ENCODE data around the gene SCRG1.
A peak's percentile ranks its signal among the peaks of the same experiment; 100 is the strongest.

The SCRG1 gene

DNA sequence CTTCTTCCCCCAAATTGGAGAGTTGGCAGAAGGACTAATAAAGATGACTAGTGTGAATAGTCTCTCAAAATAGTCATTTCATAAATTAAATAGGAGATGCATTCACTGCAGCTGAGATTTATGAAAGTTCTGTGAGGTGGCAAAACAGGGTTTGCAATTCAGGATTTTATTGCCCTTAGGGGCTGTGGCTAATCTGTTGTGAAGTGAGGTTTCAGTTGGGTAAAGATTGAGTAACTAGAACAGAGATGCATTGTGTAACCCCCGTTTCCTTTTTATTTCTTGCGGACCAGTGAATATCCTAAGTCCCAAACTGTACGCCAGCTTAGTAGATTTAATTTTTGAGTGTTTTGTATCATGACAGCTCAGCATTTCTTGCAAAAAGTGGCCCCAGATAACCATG is 16.2 kb upstream of the SCRG1 start:
- H3K4me3 ChIP-seq (ENCODE audit: low read depth, low read length) = no peak overlapping the region
- TF ChIP-seq CTCF (conservative IDR thresholded peaks at IDR 0.05; ENCODE audit: low read depth, low read length) = no peak
- DNase-seq (ENCODE audit: low read depth) = peak; percentile 27

- DNase-seq (ENCODE audit: low read depth) = no peak
- H3K4me3 ChIP-seq (ENCODE audit: low read depth, low read length) = no peak overlapping the region
- TF ChIP-seq CTCF (conservative IDR thresholded peaks at IDR 0.05; ENCODE audit: low read depth, low read length) = no peak
These were observed 15.5 kb upstream of the SCRG1 start for GRCh38 chr4:173414456-173414855.

GRCh38 chr4:173413036-173413435 is 14.1 kb upstream of the SCRG1 start:
- TF ChIP-seq CTCF (conservative IDR thresholded peaks at IDR 0.05; ENCODE audit: low read depth, low read length) = no peak
- peak; percentile 94 for DNase-seq (ENCODE audit: low read depth)
- no peak overlapping the region for H3K4me3 ChIP-seq (ENCODE audit: low read depth, low read length)

DNA sequence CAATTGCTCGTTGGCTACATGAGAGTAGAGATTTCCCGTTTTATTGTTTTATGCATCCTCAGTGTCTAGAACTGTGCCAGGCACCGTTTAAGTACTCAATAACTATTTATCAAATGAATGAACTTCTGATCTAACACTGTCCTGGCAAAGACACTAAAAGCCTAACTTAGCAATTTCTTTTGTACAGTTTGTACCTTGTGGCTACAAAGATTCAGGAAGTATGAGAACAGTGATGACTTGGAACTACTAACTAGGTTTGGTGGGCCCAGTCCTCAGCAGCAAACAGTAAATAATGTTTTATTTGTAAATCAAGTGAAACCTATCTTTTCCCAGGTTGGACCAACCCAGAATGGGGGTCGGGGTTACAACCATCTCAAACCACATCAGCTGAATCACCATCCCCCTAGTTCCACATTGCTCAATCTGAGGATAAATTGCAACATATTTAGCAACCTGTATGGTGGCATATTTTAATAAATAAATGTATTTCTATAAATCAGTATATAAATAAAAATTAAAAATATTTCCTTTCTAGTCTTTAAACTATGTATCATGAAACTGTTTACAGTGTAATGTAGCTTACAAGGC is 12.3 kb upstream of the SCRG1 start:
- no peak overlapping the region for H3K4me3 ChIP-seq (ENCODE audit: low read depth, low read length)
- peak; percentile 46 for DNase-seq (ENCODE audit: low read depth)
- no peak for TF ChIP-seq CTCF (conservative IDR thresholded peaks at IDR 0.05; ENCODE audit: low read depth, low read length)

DNA sequence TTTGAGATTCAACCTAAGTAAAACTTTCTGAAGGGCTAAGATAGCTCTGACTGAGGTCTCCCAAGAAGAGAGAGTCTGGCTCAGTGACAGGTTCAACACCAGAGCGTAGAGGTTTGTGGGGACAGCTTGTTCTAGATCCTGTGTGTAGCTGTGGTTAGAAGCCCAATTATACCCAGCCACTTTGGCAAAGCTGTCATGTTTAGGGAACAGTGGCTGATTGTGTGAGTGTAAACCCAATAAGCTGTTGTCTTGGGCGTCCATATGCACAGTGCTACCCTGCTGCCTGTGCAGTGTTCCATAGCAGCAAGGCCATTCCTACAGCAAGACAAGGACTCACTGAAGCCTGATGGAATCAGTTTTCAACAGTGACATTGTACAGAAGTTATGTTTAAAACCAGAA is 11.2 kb upstream of the SCRG1 start:
- H3K4me3 ChIP-seq (ENCODE audit: low read depth, low read length) = no peak overlapping the region
- DNase-seq (ENCODE audit: low read depth) = no peak
- no peak for TF ChIP-seq CTCF (conservative IDR thresholded peaks at IDR 0.05; ENCODE audit: low read depth, low read length)

DNA sequence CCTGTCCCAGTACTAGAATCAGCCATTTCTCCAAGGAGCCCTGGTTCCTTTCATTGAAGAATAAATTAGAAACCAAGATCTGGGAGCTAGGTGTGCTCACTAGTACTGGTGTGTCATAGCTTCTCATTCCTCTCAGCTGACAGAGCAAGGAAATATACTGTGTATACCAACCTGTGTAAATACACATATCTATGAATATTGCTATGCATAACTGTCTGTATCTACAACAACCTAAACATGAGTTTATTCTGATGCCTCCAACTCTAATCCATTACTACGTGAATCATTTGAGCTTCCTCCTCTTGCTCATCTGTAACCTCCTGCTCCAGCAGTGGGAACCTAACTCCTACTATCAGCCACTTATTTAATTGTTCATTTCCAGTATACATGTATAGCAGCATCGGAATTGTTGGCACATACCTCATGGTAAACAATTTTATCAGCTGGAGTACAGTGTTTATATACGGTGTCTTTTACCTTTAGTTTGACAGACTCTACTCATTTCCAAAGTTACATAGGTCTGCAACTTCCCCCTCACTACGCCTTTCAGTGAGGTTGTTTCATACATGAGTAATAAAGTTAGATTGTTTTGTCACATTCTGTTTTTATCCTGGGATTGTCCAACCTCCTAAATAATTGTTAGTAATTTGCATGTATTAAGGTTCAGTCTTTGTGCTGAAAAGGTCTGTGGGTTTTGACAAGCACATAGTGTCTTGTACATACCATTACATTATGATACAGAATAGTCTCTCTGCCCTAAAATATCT is 7.1 kb upstream of the SCRG1 start:
- no peak for DNase-seq (ENCODE audit: low read depth)
- H3K4me3 ChIP-seq (ENCODE audit: low read depth, low read length) = no peak overlapping the region
- no peak for TF ChIP-seq CTCF (conservative IDR thresholded peaks at IDR 0.05; ENCODE audit: low read depth, low read length)
